GM10248 (cell line): ENCODE data around the gene ENOX2.
"Not testable (repeated sequence)": the region's sequence is repeated elsewhere in the genome, so short reads cannot be mapped to it uniquely, and the experiment has no call there.

Experiments used
- CTCF ChIA-PET: fragments of 300-600 bp; sonication (Branson Sonifier 250); formaldehyde crosslinking; extraction: SDS; loops from one replicate; lab custom pipeline; 2021; ENCODE audit warnings: antibody characterized with exemption; lab: Yijun Ruan, JAX
- POLR2A ChIA-PET: fragments of 350-650 bp; sonication (Branson Sonifier 250); formaldehyde crosslinking; extraction: SDS; loops from one replicate; lab custom pipeline; 2020; ENCODE audit warnings: antibody characterized with exemption; lab: Yijun Ruan, JAX
- DNase-seq: peaks from one replicate; pipeline ENCODE4 v3.0.0; 2012; ENCODE audit errors: extremely low spot score
- TF ChIP-seq, protein P1 (sequence below): IDR thresholded peaks from 2 replicates; pipeline ENCODE4 v1.5.1; 2012; ENCODE audit warnings: mild to moderate bottlenecking, low read depth; ENCODE audit errors: extremely low read depth, missing control alignments, control extremely low read depth

The ENOX2 gene

DNA sequence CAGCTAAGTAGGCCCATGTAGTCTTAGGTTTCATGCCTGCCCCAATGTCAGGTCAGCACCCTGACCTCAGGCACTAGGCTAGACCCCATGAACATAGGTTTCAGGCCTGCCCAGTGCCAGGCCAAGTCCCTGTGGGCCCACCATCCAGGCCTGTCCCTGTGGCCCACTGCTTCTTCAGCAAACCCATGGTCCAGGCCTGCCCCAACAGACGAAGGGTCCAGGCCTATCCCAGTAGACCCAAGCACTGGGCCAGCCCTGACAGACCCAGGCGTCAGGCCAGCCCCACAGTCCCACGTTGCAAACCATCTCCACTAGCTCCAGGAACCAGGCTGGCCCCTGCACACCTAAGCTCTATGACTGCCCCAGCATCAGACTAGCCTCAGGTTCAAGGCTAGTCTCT lies 92.4 kb downstream of the ENOX2 start:
- ChIA-PET POLR2A (no interaction called here), CTCF (no interaction called here)
- DNase-seq = no peak
- TF ChIP-seq, protein P1, sequence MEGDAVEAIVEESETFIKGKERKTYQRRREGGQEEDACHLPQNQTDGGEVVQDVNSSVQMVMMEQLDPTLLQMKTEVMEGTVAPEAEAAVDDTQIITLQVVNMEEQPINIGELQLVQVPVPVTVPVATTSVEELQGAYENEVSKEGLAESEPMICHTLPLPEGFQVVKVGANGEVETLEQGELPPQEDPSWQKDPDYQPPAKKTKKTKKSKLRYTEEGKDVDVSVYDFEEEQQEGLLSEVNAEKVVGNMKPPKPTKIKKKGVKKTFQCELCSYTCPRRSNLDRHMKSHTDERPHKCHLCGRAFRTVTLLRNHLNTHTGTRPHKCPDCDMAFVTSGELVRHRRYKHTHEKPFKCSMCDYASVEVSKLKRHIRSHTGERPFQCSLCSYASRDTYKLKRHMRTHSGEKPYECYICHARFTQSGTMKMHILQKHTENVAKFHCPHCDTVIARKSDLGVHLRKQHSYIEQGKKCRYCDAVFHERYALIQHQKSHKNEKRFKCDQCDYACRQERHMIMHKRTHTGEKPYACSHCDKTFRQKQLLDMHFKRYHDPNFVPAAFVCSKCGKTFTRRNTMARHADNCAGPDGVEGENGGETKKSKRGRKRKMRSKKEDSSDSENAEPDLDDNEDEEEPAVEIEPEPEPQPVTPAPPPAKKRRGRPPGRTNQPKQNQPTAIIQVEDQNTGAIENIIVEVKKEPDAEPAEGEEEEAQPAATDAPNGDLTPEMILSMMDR = no peak

DNA sequence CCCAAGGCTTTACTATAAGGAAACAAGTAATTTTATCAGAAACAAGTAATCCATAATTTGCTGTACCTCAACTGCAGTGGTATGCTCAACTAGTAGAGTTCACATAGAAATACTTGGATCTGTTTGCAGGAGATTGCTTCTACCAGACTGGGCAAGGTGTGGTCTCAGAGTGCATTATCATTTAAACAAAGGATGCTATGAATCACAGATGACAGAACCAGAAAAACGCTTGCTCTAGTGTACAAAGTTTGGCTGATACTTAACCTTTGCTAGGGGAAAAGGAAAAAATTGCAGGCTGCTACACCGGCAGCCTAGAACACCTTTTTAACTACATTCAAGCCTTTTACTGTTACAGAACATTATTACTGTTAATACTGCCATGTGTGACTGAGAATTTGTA lies 97.1 kb downstream of the ENOX2 start:
- TF ChIP-seq, protein P1 = no peak
- DNase-seq = no peak
- POLR2A ChIA-PET = no interaction called here
- CTCF ChIA-PET = no interaction called here

DNA sequence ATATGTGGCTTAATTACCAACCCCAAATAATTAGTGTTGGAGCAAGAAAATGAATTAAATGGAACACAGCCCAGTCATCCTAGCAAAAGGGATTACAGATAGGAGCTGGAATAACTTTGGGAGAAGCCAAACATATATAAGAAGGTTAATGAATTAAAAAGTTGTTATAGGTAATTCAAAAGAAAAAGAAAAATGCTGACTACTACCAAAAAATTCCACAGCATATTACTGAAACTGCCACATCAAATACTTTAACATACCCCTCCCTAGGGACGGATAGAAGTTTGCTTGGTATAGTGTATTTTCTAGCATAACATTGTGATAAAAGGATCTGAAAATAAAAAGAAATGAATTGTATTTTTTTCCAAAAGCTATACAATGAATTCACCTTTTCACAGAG lies 99.5 kb downstream of the ENOX2 start:
- no peak for DNase-seq
- ChIA-PET POLR2A (no interaction called here), CTCF (interaction anchor here (1.1 kb wide), 1 partner anchor 10 kb away, joined by 4 read pairs; no protein-coding TSS in a partner anchor)
- TF ChIP-seq, protein P1 = no peak

DNA sequence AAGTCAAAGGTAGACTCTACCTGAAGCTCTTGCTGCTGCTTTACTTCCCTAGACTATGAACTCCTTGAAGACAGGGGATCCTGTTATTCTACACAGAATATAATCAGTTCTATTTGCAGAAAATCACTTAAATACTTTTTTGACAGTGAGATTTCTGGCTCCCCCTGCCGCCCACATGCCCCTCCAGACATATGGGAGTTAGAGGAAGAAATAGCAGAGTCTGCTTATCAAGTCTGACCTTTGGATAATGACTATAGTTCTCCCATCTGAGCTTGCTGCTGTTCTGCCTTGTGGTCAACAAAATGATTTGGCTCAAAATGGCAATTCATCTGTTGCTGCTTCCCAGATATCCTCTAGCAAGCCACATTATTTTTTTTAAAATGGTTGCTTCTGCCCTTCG lies 101.1 kb downstream of the ENOX2 start:
- TF ChIP-seq, protein P1 = no peak
- ChIA-PET POLR2A (no interaction called here), CTCF (no interaction called here)
- no peak for DNase-seq

DNA sequence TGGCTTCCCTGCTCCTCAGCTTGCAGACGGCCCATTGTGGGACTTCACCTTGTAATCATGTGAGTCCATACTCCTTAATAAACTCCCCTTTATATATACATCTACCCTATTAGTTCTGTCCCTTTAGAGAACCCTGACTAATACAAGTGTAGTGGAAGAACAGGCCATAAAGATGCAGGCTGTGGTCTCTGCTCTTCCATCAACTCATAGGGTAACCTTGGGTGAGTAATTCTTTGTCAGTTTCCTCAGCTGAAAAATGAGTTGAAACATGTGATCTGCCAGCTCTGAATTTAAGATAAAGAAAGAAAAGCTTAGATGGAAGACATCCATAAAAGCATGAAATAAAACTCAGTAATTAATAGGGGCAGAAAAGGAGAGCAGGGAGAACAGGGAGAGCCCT lies 103.6 kb downstream of the ENOX2 start:
- CTCF ChIA-PET = no interaction called here
- no peak for DNase-seq
- TF ChIP-seq, protein P1 = no peak
- POLR2A ChIA-PET = no interaction called here

DNA sequence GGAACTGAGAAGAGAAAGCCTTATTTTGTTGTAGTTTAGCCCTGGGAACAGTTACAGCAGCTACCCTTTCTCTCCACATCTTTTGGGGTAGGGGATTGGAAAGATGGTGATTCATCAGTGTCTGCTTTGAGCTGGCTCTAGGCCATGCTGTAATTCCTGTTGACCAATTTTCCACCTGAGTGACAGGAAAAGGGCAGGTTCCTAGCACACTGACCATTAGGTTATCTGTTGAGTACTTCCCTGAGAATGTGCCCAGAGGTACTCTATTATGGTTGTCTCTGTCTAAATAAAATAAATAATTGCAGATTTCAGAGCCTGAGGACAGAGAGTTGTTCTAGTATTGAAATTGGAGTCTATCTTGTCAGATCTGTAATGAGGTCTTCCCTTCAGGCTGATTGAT lies 109.0 kb downstream of the ENOX2 start:
- TF ChIP-seq, protein P1 = no peak
- DNase-seq = no peak
- ChIA-PET POLR2A (no interaction called here), CTCF (no interaction called here)

DNA sequence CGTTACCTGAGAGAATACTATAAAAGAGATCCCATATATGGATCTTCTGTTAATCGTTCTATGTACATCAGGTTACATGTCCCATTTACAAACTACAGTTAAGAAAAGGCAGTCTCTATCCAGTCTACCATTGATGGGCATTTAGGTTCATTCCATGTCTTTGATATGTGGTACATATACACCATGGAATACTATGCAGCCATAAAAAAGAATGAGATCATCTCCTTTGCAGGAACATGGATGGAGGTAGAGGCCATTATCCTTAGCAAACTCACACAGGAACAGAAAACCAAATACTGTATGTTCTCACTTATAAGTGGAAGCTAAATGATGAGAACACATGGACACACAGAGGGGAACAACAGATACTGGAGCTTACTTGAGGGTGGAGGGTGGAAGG lies 111.1 kb downstream of the ENOX2 start:
- CTCF ChIA-PET, POLR2A ChIA-PET, DNase-seq: not testable (repeated sequence)
